Measurements from ENCODE around the gene MRPL34. TPM values are rescaled to one million over a fixed set of nuclear protein-coding genes. Genes with fewer than 3 reads are reported as not detected.
"Not testable (repeated sequence)": the region's sequence is repeated elsewhere in the genome, so short reads cannot be mapped to it uniquely, and the experiment has no call there.

Gene MRPL34
- total RNA-seq, 1 experiment from 2014 or later: 111 TPM

- no peak for DNase-seq (ENCODE audit: low read depth)
Observed at GRCh38 chr19:17285415-17286135, 20.1 kb upstream of the MRPL34 start.

DNA sequence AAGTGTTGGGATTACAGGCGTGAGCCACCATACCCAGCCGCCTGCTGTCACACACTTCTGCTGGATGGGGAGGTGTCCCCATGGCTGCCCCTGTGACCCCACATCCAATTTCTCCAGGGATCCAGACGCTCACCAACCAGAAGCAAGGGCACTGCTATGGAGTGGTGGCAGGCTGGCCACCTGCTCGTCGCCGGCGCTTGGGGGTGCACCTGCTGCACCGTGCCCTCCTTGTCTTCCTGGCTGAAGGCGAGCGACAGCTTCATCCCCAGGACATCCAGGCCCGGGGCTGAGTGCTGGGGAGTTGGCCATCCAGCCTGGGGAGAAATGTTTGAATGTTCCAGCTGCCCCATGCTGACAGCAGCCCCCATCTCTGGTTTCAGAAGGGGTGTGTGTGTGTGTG lies 19.4 kb upstream of the MRPL34 start:
- no peak for DNase-seq (ENCODE audit: low read depth)

- no peak for DNase-seq (ENCODE audit: low read depth)
Observed at GRCh38 chr19:17286752-17287151, 18.9 kb upstream of the MRPL34 start.

- no peak for DNase-seq (ENCODE audit: low read depth)
Observed at GRCh38 chr19:17289489-17289888, 16.2 kb upstream of the MRPL34 start.

DNA sequence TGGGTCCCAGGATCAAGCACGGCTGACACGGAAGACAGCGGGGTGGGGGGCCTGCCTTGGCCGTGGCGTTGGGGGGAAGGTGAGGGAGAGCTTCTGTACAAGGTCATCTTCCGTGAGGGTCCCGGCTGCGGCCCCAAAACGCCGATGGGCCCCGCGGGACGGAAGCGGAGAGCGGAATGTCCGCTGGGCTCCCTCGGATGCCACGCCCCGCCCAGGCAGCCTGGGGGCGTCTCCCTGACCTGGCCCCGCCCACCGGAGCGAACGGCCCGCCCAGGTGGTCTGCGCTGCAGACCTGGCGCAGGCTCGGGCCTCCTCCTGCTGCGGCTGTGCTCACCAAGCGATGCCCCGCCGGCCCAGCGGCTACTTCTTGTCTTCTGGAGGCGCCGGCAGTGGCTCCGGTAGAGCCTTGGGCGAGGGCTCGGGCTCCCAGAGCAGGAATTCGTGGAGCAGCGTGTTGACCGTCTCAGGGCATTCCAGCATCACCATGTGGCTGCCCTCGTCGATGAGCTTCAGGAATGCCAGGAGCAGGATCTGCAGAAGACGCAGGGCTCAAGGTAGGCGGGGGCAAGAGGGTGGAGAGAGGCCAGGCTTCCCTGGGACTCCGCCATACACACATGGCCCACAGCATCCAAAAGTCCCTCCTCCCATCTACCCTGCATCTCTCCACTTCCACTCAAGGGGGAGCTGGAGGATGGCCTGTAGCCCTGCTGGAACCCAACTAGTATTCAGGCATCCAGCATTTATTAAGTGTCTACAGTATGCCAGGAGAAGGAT lies 13.2 kb upstream of the MRPL34 start:
- peak; percentile 95 for DNase-seq (ENCODE audit: low read depth)

GRCh38 chr19:17293605-17294004 lies 12.1 kb upstream of the MRPL34 start:
- no peak for DNase-seq (ENCODE audit: low read depth)

GRCh38 chr19:17294051-17294891 lies 11.4 kb upstream of the MRPL34 start:
- DNase-seq (ENCODE audit: low read depth): no peak

- not testable (repeated sequence) for DNase-seq (ENCODE audit: low read depth)
Observed at GRCh38 chr19:17295551-17295950, 10.1 kb upstream of the MRPL34 start.

DNA sequence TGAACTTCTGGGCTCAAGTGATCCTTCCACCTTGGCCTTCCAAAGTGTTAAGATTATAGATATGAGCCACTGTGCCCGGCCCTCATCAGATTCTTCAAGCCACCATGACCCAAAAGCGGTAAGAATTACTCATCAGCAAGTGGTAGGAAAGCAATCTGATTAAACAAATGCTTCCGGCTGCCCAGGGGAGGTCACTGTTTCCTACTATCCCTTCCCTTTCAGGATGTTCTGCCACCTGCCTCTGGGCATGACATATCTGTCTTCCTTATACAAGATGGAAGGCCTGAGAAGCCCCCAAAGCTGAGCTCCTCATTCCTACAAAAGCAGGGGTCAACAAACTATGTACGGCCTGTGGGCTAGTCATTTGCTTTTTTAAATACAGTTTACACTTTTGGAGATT lies 9.4 kb upstream of the MRPL34 start:
- DNase-seq (ENCODE audit: low read depth): peak; percentile 74

DNA sequence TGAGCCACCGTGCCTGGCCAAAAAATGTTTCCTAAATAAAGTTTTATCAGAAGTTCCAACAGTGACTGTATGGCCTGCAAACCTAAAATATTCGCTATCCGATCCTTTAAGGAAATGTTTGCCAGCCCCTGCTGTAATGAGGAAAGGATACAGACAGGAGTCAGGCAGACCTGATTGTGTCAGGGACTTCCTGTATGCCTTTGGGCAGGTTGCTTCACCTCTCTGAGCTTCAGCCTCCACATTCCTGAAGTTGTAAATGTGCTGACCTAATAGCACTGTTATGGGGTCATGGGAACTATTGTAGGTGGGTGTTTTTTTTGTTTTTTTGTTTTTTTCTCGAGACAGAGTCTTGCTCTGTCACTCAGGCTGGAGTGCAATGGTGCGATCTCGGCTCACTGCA lies 8.7 kb upstream of the MRPL34 start:
- DNase-seq (ENCODE audit: low read depth): no peak

DNA sequence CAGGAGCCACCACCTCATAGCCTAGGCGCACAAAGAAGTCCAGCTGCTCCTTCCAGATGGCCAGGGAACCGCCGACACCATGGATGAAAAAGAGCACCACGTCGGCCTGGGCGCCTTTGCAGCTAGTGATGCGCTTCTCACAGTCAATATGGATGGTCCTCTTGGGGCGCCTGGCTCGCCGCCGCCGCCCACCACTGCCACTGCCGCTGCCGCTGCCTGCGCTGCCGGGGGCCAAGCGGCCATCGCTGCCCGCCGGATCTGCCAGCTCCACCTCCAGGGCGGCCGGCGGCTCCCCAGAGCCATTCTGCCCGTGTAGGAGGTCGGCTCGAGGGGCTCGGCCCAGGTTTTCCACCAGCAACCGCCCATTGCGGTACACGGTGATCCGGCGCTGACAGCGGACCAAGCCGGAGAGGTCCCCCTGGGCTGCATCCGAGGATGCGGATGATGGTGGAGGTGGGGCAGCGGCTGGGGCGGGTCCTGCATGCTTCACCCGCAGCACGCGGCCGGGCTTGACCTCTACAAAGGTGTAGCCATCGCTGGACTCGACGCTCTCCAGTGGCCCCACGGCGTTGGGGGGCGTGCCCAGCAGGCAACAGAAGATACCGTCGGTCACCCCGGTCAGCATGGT lies 4.6 kb upstream of the MRPL34 start:
- DNase-seq (ENCODE audit: low read depth): no peak

DNA sequence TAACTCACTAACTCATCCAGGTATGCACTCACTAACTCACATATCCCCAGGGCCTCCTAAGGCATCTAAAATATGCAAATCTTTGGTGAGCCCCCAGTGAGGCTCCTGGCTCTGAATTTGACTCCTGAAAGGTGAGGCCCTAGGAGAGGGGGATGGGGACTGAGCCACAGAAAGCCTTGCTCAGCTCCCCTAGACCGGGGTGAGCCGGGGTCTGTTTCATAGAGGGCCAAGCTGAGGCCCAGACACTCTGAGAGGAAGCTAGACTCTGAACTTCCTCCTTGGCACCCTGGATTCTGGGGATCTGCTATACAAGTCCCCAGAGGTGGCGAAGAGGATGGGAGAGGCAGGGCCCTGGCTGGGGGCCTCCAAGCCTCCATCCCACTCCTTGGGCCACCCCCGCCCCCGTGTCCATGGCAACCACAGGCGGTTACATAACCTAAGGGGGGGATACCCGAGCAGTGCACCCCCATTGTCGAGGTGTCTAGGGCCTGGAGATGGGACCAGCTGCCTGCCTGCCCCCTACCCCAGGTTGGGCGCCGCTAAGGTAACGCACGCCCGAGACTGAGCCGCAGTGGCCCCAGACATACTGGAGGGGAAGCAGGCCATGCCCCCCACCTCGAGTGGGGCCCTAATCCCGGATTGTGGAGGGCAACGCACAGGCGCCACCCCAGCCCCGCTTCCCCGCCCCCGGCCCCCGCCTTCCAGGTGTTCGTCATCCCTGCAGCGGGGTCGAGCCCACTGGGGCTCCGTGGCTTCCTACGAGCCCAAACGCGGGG lies 3.1 kb upstream of the MRPL34 start:
- DNase-seq (ENCODE audit: low read depth): no peak

- no peak for DNase-seq (ENCODE audit: low read depth)
Observed at GRCh38 chr19:17303167-17303939, 2.3 kb upstream of the MRPL34 start, which contains the start of gene ABHD8. ABHD8 (minus strand) TSS chr19:17303425; CDS start chr19:17301616, 1,809 bp downstream.

GRCh38 chr19:17303940-17304267 lies 1.8 kb upstream of the MRPL34 start:
- DNase-seq (ENCODE audit: low read depth): no peak

- DNase-seq (ENCODE audit: low read depth): no peak
Observed at GRCh38 chr19:17304386-17305215, 1.1 kb upstream of the MRPL34 start.

DNA sequence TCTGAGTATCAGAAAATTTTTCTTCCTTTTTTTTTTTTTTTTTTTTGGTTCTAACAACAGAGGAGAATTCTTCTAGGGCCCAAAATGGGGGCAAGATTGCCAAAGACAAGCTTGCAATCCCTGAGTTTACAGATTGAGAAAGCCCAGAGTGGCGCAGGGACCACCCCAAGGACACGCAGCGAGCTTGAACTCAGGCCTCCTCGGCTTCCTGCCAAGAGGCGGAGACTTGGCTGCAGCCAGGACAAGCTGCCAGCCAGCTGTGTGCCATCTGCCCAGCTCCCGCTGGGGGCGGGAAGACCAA lies 506 bp upstream of the MRPL34 start:
- DNase-seq (ENCODE audit: low read depth): no peak

DNA sequence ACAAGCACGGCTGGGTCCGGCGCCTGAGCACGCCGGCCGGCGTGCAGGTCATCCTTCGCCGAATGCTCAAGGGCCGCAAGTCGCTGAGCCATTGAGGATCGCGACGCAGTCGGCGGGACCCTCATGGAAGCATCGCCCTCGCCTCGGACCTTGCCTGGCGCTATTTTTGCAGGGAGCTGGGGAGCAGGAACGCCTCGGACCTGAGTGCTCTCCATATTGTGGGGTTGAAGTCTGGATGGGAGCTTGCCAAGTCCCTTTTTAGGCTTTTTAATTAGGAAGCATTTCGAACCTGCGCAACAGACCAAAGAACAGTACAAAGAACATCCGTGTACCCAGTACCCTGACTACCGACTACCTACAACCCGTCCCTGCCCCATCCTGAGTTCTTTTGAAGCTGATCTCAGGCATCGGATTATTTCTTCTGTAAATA lies 628 bp downstream of the MRPL34 start:
- no peak for DNase-seq (ENCODE audit: low read depth)

- no peak for DNase-seq (ENCODE audit: low read depth)
Observed at GRCh38 chr19:17307876-17308377, 2.3 kb downstream of the MRPL34 start.
